MM.1S (cell line): ENCODE results near the gene GNB1.

Source experiments
- DNase-seq: peaks from one replicate; pipeline ENCODE4 v3.0.0-alpha.2; 2015
- H2AFZ ChIP-seq: fragments of 300-600 bp; sonication (generic); 2 replicates; pipeline ENCODE4 v1.6.0; 2016; ENCODE audit warnings: antibody characterized with exemption, low read length
- H3F3A ChIP-seq: fragments of 300-600 bp; sonication (generic); 2 replicates; pipeline ENCODE4 v1.6.1; 2016; ENCODE audit warnings: mild to moderate bottlenecking, antibody characterized with exemption, low read length, moderate library complexity, mixed read lengths; ENCODE audit not compliant: insufficient read depth
- H3K27ac ChIP-seq: fragments of 300-600 bp; sonication (generic); 2 replicates; pipeline ENCODE4 v1.5.1; 2016; ENCODE audit warnings: mild to moderate bottlenecking, low read length
- H3K27me3 ChIP-seq: fragments of 300-600 bp; sonication (generic); replicated peaks from 2 replicates; pipeline ENCODE4 v1.6.0; 2016; ENCODE audit warnings: low read length; ENCODE audit not compliant: insufficient read depth
- H3K36me3 ChIP-seq: fragments of 300-600 bp; sonication (generic); replicated peaks from 2 replicates; pipeline ENCODE4 v1.6.1; 2016; ENCODE audit warnings: mild to moderate bottlenecking, low read length, mixed read lengths; ENCODE audit not compliant: insufficient read depth
- H3K4me1 ChIP-seq: fragments of 300-600 bp; sonication (generic); 2 replicates; pipeline ENCODE4 v1.6.1; 2016; ENCODE audit warnings: low read length, mixed read lengths
- H3K4me2 ChIP-seq: fragments of 300-600 bp; sonication (generic); 2 replicates; pipeline ENCODE4 v1.6.0; 2016; ENCODE audit warnings: low read depth, low read length
- H3K4me3 ChIP-seq: fragments of 300-600 bp; sonication (generic); 2 replicates; pipeline ENCODE4 v1.5.1; 2016; ENCODE audit warnings: low read length, mixed read lengths
- H3K79me2 ChIP-seq: fragments of 300-600 bp; sonication (generic); 2 replicates; pipeline ENCODE4 v1.6.1; 2016; ENCODE audit warnings: mixed run types, low read length, mixed read lengths
- H3K9ac ChIP-seq: fragments of 300-600 bp; sonication (generic); 2 replicates; pipeline ENCODE4 v1.6.1; 2016; ENCODE audit warnings: low read length, mixed read lengths
- H3K9me2 ChIP-seq: fragments of 300-600 bp; sonication (generic); replicated peaks from 2 replicates; pipeline ENCODE4 v1.6.1; 2016; ENCODE audit warnings: mild to moderate bottlenecking, low read length, mixed read lengths; ENCODE audit not compliant: insufficient read depth
- H3K9me3 ChIP-seq: fragments of 300-600 bp; sonication (generic); replicated peaks from 2 replicates; pipeline ENCODE4 v1.6.1; 2016; ENCODE audit warnings: mild to moderate bottlenecking, low read length, mixed read lengths; ENCODE audit not compliant: insufficient read depth
- H4K20me1 ChIP-seq: fragments of 300-600 bp; sonication (generic); 2 replicates; pipeline ENCODE4 v1.6.1; 2016; ENCODE audit warnings: mild to moderate bottlenecking, low read length, moderate library complexity, mixed read lengths; ENCODE audit not compliant: insufficient read depth
- EZH2 ChIP-seq: fragments of 300-600 bp; sonication (generic); optimal IDR thresholded peaks from 2 replicates; pipeline ENCODE3; 2017; ENCODE audit warnings: low read depth, mild to moderate bottlenecking, antibody characterized with exemption, low read length, mixed read lengths
- EZH2phosphoT487 ChIP-seq: fragments of 300-600 bp; sonication (generic); IDR thresholded peaks from 2 replicates; pipeline ENCODE4 v1.6.1; 2018; ENCODE audit warnings: antibody characterized with exemption, low read length
- TF ChIP-seq, protein P1 (sequence below): fragments of 300-600 bp; sonication (generic); IDR thresholded peaks from 2 replicates; pipeline ENCODE4 v1.5.1; 2016; ENCODE audit warnings: antibody characterized with exemption, low read length, mixed read lengths

The GNB1 gene

DNA sequence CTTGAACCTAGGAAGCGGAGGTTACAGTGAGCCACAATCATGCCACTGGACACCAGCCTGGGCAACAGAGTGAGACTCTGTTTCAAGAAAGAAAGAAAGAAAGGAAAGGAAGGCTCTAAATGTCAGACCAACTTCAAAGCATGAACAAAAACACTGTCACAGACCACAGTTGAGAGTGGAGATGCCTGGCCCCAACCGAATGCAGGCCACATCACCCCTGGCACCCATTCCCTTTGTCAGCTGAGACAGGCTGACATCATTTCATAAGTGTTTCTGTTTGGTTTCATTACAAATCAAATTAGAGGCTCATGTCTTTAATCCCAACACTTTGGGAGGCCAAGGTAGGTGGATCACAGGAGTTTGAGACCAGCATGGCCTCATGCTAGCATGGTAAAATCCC is 84.0 kb downstream of the GNB1 start:
- H3K27ac ChIP-seq = no peak overlapping the region
- H2AFZ ChIP-seq = no peak overlapping the region
- no peak overlapping the region for H3K4me3 ChIP-seq
- no peaks in the 10 kb centered on the region for H4K20me1 ChIP-seq
- no peaks in the 10 kb centered on the region for H3K9me3 ChIP-seq
- H3K4me1 ChIP-seq = peaks cover 14% of the 10 kb centered on the region
- no peak overlapping the region for H3K9ac ChIP-seq
- H3K79me2 ChIP-seq = peaks cover 35% of the 10 kb centered on the region
- no peak for DNase-seq
- H3K36me3 ChIP-seq = peaks cover 3% of the 10 kb centered on the region; the same call in 1 of the 2 replicates
- peaks cover 8% of the 10 kb centered on the region; the same call in 1 of the 2 replicates for H3F3A ChIP-seq
- TF ChIP-seq EZH2phosphoT487 (no peak), EZH2 (no peak)
- TF ChIP-seq, protein P1, sequence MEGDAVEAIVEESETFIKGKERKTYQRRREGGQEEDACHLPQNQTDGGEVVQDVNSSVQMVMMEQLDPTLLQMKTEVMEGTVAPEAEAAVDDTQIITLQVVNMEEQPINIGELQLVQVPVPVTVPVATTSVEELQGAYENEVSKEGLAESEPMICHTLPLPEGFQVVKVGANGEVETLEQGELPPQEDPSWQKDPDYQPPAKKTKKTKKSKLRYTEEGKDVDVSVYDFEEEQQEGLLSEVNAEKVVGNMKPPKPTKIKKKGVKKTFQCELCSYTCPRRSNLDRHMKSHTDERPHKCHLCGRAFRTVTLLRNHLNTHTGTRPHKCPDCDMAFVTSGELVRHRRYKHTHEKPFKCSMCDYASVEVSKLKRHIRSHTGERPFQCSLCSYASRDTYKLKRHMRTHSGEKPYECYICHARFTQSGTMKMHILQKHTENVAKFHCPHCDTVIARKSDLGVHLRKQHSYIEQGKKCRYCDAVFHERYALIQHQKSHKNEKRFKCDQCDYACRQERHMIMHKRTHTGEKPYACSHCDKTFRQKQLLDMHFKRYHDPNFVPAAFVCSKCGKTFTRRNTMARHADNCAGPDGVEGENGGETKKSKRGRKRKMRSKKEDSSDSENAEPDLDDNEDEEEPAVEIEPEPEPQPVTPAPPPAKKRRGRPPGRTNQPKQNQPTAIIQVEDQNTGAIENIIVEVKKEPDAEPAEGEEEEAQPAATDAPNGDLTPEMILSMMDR = no peak
- no peak overlapping the region for H3K4me2 ChIP-seq
- H3K9me2 ChIP-seq = no peaks in the 10 kb centered on the region
- no peaks in the 10 kb centered on the region for H3K27me3 ChIP-seq

DNA sequence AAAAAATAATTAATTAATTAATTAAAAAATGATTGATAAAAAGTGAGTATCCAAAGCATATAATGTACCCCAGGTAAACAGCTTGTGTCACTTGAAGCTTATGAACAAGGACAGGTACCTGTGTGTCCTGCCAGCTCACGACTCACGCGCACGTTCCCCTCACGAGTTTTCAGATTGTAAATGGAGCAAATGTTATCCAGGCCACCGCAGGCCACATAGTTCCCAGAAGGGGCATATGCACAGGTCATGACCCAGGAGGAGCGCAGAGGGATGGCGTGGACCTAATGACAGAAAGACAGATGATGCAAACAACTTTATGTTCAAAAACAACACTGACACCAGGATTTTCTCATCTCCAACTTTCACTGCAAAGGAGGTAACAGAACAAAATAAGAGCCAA is 86.6 kb downstream of the GNB1 start:
- Histone ChIP-seq H3K4me3 (no peak overlapping the region), H3K27me3 (no peaks in the 10 kb centered on the region), H3K36me3 (peaks cover 3% of the 10 kb centered on the region; the same call in 1 of the 2 replicates), H3K9me3 (no peaks in the 10 kb centered on the region), H2AFZ (no peak overlapping the region), H3K4me2 (no peak overlapping the region), H3K9me2 (no peaks in the 10 kb centered on the region), H3K27ac (no peak overlapping the region), H3K4me1 (peaks cover 26% of the 10 kb centered on the region), H3F3A (peaks cover 16% of the 10 kb centered on the region; the same call in 1 of the 2 replicates), H3K79me2 (peaks cover 55% of the 10 kb centered on the region), H3K9ac (no peak overlapping the region), H4K20me1 (peaks cover 12% of the 10 kb centered on the region; the same call in 1 of the 2 replicates)
- no peak for DNase-seq
- TF ChIP-seq, protein P1 = no peak
- no peak for TF ChIP-seq EZH2
- TF ChIP-seq EZH2phosphoT487 = no peak

DNA sequence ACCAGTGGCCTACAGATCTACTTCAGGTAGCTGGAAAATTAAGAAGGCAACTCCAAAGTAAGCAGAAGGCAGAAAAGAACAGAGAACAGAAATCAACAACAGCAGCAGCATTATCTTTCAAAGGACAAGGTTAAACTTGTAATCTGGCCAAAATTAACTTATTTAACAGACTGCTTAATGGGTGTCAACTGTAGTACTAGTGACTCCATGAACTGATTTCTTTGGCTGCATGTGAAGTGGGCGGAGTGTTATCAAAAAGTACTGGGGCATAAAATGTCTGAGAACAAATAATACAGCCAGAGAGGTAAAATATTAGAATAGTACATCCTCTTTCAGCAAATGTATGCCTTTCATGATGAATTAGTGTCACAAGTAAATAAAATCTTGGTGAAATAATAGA is 88.0 kb downstream of the GNB1 start:
- Histone ChIP-seq H3K4me2 (no peak overlapping the region), H3K9me2 (no peaks in the 10 kb centered on the region), H3K36me3 (peaks cover 3% of the 10 kb centered on the region; the same call in 1 of the 2 replicates), H3K79me2 (peaks cover 61% of the 10 kb centered on the region), H3K27me3 (no peaks in the 10 kb centered on the region), H4K20me1 (peaks cover 17% of the 10 kb centered on the region; the same call in 1 of the 2 replicates), H3K9ac (no peak overlapping the region), H3K27ac (no peak overlapping the region), H3F3A (peaks cover 22% of the 10 kb centered on the region; the same call in 1 of the 2 replicates), H3K4me1 (peaks cover 35% of the 10 kb centered on the region), H3K9me3 (no peaks in the 10 kb centered on the region), H3K4me3 (no peak overlapping the region), H2AFZ (no peak overlapping the region)
- TF ChIP-seq, protein P1 = no peak
- no peak for TF ChIP-seq EZH2phosphoT487
- no peak for TF ChIP-seq EZH2
- DNase-seq = no peak
